Glomerular visceral epithelial cell (primary cell): ENCODE results near the gene HIVEP1.

Experiments used
- DNase-seq: peaks from one replicate; pipeline ENCODE4 v3.0.0-alpha.2; 2016; ENCODE audit errors: extremely low spot score

Gene HIVEP1

DNA sequence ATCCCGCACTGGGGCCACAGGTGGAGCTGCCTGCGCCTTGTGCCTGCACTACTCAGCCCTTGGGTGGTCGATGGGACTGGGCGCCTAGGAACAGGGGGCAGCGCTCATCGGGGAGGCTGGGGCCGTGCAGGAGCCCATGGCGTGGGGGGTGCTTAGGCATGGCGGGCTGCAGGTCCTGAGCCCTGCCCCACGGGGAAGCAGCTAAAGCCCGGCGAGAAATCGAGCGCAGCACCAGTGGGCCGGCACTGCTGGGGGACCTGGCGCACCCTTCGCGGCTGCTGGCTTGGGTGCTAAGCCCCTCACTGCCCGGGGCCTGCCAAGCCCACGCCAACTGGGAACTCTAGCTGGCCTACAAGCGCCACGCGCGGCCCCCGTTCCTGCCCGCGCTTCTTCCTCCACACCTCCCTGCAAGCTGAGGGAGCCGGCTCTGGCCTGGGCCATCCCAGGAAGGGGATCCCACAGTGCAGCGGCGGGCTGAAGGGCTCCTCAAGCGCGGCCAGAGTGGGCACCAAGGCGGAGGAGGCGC, 5.8 kb downstream of the HIVEP1 start:
- no peak for DNase-seq

DNA sequence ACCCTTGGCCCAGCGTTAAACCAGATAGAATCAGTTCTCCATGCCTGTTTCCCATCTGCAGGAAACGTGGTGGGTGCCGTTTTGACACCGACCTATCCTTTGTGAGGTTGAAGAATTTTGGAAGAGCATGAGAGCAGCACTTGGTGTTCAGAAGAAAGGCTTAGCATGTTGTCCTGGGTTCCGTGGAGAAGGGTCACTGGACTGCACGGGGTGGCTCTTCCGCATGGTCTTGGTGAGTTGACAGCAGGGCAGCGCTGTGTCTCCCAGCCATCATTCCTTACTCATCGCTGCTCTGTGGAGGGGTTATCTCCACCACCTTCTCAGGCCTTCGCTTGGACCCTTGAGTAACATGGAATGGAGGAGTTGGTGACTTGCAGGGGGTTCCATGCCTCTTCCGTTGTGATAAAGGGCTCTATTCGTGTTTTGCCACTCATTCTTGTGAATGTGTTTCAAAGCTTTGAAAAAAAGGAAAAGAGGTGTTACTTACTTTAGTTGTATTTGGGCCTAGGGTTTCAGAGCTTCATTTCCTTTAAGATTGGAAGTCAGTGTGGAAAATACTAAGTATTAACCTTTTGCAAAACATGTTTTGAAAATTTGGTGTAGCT, 8.2 kb downstream of the HIVEP1 start:
- no peak for DNase-seq

DNA sequence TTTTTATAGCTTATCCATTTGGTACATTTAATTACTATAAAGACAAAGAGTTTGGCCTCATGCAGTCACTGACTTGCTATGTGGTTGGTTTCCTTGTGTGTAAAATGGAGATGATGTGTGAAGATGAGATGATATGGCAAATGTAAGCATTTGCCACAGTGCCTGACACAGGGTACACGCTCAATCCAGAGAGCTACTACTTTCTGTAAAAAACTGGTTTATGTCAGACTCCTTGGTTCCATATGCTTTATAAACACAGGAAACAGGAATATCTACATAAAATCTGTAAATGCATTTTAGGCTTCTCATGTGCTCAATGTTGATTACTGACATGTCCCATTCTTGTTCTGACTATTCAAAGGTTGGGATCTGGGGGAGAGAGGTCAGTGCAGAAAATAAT, 10.4 kb downstream of the HIVEP1 start:
- no peak for DNase-seq

DNA sequence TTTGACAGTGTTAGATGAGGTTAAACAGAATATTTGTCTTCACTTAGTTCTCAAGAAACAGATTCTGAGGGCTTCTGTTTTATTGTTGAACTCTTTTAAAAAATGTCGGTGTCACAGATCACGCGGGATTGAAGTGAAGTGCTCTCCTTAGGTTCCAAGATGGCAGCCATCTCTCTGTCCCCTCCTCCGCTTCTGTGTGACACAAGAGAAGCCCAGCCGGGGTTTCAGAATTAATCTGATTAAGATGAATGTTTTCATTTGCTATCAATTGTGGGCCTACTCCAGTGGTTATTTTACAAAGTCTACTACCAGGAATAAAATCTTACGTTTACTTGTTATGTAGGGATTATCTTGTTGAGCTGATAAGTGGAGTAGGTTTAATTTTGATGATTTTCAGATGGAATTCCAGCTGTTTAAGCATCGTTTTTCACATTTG, 10.9 kb downstream of the HIVEP1 start:
- DNase-seq, result no peak

DNA sequence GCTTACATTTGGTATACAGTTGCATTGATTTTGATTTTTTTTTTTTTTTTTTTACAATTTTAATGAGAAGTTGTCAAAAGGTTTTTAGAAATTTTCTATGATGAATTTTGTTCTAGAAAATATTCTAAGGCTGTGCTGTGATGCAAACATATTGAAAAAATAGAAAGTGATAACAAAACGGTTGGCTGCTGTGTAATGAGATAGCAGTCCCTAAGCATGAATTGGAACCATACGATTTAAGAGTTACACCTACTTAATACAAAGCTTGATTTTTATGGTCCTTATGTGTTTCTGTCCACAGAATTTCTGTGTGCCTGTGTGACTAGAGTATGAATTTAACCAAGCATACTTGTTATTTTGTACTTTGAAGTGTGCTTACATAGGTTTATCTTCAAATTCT, 12.1 kb downstream of the HIVEP1 start:
- no peak for DNase-seq

DNA sequence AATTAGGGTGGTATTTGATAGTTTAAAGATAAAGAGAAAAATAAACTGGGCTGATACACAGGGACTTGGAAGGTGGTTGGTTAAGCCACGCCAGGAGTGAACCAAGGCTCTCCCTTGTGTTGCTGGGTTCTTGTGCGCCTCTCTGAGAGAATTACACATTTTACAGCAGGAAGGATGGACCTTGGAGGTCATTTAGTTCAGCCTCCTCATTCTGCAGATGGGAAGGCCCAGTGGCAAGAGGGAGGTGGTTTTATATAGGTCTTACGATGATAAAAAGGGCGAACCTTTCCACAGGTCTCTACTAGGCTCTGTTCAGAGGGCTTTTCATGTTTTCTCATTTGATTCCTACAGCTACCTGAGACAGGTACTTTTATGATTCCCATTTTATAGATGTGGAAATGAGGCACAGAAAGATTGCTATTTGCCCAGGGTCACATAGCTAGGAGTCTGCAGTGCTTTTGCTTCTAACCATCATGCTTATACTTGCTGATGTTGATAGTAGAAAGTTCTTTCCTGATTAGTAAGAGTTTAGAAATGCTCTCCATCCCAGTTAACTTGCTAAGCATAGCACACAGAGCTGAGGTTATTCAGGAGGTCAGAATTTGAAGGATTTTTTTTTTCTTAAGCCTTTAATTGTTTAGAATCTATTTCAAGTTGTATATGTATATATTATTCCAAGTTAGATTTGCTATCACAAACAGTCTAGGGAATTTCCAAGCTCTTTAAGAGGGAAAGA, 12.8 kb downstream of the HIVEP1 start:
- no peak for DNase-seq

DNA sequence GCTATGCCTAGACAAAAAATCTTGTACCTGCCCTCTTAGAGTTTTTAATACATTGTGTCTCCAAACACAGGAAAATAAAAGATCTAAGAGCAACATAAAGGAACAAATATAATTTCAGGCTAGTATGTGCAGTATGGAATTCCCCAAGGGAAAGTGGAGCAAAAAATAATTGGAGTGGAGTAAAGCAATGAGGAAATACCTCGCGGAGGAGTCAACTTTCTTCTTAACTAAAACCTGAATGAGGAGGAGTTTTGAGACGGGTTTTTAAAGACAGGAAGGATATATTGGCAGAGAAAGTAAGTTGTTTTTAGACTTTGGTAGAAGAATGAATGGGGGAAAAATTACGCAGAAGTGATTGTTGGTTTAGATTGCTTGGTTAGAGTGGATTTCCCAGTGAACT, 14.0 kb downstream of the HIVEP1 start:
- no peak for DNase-seq

DNA sequence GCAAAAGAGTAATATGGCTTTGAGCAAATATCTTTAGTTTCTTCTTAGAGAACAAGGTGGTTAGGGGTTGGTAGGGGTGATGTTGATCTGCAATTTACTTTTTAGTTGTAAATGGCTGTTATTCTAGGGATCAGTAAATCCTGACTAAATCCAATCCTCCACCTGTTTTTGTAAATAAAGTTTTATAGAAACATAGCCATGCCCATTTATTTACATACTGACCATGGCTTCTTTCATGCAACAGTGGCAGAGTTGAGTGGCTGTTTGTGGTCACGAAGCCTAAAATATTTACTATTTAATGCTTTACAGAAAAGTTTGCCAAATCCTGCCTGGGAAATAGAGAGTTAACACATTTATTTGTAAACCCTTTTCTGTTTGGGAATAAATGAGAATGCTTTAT, 14.7 kb downstream of the HIVEP1 start:
- DNase-seq, result no peak

DNA sequence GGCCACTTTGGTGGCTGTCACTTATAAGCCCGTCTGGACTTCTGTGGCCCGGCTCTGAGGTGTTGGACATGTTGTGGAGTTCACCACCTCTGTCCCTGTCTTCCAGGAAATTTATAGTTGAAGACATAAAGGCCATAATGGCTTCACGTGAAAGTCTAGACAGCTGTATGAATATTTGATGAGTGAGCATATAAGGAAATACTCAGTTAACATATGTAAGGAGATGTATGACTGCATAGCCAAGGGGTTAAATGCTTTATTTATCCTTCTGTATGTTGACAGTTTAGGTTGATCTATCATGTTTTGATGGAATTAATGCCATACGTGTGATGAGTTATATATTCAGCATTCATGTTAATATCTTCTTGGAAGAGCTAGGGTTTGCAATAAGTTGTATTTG, 16.1 kb downstream of the HIVEP1 start:
- no peak for DNase-seq

DNA sequence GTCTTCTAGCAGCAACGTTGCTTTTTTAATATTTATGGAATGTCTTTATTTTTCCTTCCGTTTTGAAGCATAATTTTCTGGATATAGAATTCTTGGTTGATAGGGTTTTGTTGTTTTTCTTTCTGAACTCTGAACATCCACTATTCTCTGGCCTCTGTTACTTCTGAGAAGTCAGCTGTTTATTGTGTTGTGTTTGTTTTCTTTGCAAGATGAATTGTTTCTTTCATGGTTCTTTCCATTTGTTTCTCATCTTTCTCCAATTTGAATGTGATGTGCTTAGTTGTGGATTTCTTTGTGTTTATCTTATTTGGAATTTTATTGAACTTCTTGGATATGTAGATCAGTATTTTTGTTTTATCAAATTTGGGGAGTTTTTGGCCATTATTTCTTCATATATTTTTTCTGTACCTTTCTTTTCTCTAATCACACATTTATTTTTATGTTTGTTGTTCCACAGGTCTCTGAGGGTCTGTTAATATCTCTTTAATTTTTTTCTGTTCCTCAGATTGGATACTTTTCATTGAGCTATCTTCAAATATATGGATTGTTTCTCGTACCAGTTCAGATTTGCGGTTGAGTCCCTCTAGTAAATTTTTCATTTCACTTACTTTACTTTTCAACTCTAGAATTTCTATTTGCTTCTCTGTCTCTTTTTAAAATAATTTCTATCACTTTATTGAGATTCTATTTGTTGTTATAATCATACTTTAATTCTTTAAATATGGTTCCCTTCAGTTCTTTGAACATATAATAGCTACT, 18.0 kb downstream of the HIVEP1 start:
- no peak for DNase-seq

DNA sequence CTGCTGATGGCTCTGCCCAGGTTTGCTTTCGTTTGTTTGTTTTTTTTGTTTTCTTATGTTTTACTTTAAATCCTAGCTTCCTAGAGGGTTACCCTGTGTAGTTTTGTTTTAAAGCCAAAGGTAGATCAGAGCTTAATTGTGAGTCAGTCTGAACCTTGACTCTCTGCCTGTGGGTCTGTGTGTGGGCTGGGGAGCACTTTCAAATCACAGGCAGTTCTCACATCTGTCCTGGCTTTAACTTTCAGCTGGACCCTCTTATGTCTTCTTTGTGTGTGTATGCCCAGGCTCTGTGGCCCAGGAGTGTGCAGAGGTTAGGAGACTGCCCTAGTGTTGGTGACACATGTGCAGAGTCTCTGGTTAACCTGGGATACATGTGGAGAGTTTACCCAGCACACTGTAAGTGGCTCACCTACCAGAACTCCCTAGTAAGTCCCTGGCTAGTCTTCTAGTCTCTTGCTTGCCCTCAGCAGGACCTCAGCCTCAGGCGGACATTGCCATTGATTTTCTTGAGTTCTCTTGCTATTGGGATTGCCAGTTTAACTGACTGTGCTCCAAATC, 19.0 kb downstream of the HIVEP1 start:
- no peak for DNase-seq

DNA sequence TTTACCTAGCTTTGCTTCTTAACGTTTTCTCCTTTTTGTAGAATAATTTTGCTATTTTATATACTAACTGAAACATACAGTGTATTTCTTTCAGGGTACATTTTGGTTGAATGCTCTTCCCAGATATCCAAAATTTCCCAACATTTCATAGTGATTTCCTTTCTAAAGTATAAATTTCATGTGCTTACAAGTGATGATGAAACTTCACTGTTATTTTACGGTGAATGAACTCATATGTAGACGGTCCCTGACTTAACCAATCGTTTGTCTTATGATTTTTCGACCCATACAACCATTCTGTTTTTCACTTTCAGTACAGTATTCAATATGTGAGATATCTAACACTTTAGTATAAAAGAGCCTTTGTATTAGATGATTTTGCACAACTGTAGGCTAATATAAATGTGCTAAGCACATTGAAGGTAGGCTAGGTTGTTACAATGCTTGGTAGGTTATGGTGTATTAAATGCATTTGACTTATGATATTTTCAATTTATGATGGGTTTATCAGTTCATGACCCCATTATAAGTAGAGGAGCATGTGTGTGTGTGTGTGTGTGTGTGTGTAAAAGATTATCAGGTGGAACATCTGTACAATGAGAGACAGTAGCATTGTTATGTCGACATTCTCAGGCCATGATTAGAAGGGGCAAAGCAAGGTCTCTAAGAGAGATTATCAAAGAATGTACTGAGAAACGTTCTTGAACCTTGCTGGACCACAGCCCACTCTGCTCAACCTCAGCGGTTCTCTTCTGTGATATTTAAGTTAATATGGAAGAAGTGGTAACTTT, 20.9 kb downstream of the HIVEP1 start:
- DNase-seq, result no peak

DNA sequence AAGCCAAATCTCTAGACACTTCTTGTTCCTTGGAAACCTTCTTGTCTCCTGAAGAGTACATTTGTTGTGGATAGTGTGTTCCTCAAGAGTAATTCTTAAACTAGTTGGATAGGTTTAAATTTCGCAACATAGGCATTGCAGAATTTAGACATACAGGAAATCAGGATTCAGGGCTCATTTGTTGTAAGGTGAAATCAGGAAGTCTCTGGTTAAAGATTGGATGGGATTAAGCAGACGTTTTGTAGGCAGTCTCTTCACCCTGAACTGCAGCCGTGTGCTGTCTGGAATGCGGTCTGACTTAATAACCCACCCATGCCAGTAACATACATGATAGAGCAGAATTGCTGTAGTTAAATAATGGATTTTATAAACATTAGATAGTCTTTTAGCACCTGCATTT, 21.7 kb downstream of the HIVEP1 start:
- peak; percentile 63 for DNase-seq

DNA sequence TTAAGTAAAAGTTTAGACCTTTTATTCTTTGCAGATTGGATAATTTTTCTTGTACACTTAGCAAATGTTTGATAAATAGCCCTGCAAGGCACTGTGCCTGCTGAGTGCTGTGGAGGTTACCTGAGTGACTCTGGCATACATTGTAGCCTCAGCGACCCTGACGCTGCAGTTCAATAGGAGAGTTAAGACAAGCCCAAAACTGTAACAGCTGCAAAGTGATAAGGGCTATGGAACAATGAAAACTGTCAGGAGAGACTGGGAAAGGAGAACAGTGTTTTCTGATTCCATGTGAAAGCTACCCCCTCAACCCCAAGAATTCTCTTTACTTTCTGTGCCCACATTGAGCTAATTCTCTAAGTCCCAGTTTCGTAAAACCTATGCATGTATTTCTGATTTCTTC, 22.2 kb downstream of the HIVEP1 start:
- no peak for DNase-seq

DNA sequence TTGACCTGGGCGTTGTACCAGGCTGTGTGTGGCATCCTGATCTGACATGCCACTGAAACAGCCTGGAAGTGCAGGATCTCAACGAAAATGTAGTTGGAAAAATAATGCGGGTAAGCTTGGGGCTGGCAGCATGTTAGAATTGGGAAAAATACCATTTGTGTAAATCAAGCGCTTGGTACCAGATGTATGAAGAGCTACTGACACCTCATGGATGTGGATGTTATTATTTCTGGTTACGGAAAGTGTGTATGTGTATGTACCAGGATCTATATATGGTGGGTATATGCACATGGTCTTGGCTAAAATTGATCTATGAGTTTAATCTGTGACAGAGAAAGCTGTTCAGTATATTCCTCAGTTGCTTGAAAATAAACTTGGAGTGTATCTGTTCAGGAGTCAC, 22.7 kb downstream of the HIVEP1 start:
- DNase-seq, result peak; percentile 5

DNA sequence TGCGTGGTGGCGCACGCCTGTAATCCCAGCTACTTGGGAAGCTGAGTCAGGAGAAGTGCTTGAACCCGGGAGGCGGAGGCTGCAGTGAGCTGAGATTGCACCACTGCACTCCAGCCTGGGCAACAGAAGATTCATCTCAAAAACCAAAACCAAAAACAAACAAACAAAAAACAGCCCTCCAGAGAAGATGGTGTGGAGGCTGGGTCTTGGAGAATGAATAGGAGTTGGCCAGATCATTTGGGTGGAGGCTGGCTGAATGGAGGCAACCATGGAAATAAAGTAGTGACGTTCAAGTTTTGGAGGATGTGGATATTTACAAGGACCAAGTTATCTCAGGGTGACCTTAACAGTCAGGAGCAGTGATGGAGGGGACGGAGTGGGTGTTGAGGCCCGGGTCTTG, 24.7 kb downstream of the HIVEP1 start:
- no peak for DNase-seq

DNA sequence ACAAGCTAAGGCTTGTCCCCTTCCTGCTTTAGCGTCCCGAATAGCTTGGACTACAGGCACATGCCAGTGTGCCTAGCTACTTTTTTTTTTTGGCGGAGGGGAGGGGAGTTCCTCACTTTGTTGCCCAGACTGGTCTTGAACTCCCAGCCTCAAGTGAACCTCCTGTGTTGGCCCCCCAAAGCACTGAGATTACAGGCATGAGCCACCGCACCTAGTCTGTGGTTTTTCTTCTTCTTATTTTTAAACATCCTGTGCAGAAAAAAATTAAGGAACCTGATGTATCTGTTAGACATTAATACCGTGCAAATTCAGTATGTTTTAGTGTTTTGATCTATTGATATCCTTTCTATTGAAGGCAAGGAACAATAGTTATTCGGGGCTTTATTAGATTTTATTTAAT, 25.7 kb downstream of the HIVEP1 start:
- no peak for DNase-seq

DNA sequence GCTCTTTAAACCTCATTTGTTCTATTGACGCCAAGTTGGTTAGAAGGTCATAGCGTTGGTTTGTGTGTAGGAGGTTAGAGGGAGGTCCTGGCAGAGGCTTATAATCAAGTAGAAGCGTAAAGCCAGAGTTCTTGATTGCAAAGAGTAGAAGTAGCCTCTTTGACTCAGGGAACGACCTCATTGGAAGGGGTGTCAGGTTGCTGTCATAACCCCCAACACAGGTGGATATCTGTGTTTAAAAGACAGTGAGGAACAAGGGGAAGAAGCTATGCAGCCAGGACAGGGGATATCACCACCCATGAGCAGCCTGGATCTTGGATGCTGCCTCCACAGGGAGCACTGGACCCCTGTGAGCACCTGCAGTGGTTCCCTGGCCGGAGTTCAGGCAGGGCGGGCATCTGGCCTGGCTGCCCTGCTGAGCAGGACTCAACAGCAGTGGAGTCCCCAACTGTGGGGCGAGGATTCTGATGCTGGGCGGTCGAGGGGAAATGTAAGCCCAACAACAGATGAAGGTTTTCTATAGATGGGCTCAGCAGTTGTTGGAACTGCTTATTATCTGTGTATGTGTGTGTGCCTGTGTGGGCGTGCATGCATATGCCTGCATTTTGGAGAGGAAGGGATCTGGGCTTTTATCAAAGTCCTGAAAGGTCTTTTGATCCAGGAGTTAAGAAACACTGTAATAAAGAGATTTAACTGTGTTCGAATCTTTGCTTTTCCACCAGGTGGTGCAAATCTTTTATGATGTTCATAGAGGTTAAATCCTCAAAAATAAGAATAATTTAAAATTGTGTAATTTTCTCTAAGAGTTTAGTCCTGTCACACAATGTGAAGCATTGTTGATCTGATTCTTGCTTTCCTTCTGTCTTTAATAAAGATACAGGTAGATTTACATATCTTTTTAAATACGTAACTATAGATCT, 27.7 kb downstream of the HIVEP1 start:
- DNase-seq, result no peak

DNA sequence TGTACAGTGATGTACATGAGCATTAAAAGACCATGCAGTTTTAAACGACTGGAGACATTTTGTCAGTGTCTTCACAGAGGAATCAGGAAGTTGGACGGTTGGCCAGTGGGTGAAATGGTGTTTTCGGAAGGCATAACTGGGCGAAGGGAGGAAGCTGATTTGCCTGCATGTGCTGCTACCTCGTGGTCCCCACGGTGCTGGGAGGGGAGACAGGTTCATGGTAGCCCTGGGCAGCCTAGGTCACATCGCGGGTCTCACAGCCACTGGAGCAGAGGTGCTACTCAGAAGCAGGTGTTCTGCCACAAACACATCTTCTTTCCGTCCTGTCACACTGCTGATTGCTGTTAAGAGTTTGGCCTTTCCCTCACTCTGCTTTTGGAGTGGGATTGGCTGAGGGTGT, 35.2 kb downstream of the HIVEP1 start:
- DNase-seq, result no peak

DNA sequence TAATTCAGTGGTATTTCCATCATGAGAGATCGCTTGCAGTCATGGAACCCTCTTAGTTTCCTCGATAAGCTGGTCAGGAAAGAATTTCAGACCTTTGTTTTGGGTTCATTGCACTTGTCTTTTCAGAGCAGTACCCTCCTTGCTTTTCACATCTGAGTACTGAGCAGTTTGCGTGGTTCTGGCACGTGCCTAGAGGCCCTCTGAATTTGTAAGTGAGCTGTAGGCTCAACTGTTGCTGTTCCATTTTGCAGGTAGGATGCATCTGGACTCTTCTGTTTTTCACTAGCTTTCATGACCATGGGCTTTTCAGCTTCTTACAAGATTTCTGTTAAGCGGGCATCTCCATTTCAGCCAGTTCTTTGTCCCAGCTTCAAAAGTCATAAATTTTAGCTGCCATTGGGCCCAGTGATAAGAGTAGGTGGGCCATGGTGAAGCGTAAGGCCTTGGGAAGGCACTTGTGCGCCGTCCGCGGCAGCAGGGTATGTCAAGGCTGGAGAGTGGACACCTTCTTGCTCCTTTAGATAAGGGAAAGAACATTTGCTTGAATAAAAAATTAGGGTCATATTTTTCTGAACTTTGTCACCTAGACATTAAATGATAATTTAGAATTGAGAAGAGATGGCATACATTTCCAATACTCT, 35.8 kb downstream of the HIVEP1 start:
- no peak for DNase-seq
